ENCODE measurements around the gene MX2.
A peak's percentile ranks its signal among the peaks of the same experiment; 100 is the strongest.

Gene MX2

GRCh38 chr21:41429925-41430491, 68.2 kb downstream of the MX2 start:
- Mint-ChIP-seq H3K4me3 (no peak overlapping the region), H3K27me3 (no peaks in the 10 kb centered on the region), H3K27ac (ENCODE audit: low read depth) (no peak overlapping the region), H3K9me3 (no peaks in the 10 kb centered on the region), H3K4me1 (peaks cover 22% of the 10 kb centered on the region), H3K36me3 (ENCODE audit: insufficient read depth) (peaks cover 23% of the 10 kb centered on the region)
- no peak for ATAC-seq (replicated peaks; ENCODE audit: extremely low read depth, poor library complexity, severe bottlenecking)
- no peak for DNase-seq (ENCODE audit: low spot score in 2 of 2)

- peaks cover 28% of the 10 kb centered on the region for H3K4me1 Mint-ChIP-seq
- no peak overlapping the region for H3K27ac Mint-ChIP-seq (ENCODE audit: low read depth)
- no peak for DNase-seq (ENCODE audit: low spot score in 2 of 2)
- no peaks in the 10 kb centered on the region for H3K9me3 Mint-ChIP-seq
- no peak overlapping the region for H3K4me3 Mint-ChIP-seq
- no peaks in the 10 kb centered on the region for H3K27me3 Mint-ChIP-seq
- H3K36me3 Mint-ChIP-seq (ENCODE audit: insufficient read depth), result peaks cover 32% of the 10 kb centered on the region
- ATAC-seq (replicated peaks; ENCODE audit: extremely low read depth, poor library complexity, severe bottlenecking), result no peak
These were observed 70.1 kb downstream of the MX2 start for GRCh38 chr21:41431788-41432548.

GRCh38 chr21:41432562-41433460, 71.0 kb downstream of the MX2 start:
- H3K27me3 Mint-ChIP-seq, result no peaks in the 10 kb centered on the region
- DNase-seq (ENCODE audit: low spot score in 2 of 2) (no peak), ATAC-seq (replicated peaks; ENCODE audit: extremely low read depth, poor library complexity, severe bottlenecking) (no peak)
- H3K9me3 Mint-ChIP-seq, result no peaks in the 10 kb centered on the region
- peaks cover 32% of the 10 kb centered on the region for H3K36me3 Mint-ChIP-seq (ENCODE audit: insufficient read depth)
- no peak overlapping the region for H3K4me3 Mint-ChIP-seq
- peaks cover 28% of the 10 kb centered on the region for H3K4me1 Mint-ChIP-seq
- no peak overlapping the region for H3K27ac Mint-ChIP-seq (ENCODE audit: low read depth)

GRCh38 chr21:41433566-41433965, 71.7 kb downstream of the MX2 start:
- peaks cover 22% of the 10 kb centered on the region for H3K4me1 Mint-ChIP-seq
- DNase-seq (ENCODE audit: low spot score in 2 of 2), result no peak
- peaks cover 38% of the 10 kb centered on the region for H3K36me3 Mint-ChIP-seq (ENCODE audit: insufficient read depth)
- H3K27me3 Mint-ChIP-seq, result no peaks in the 10 kb centered on the region
- H3K27ac Mint-ChIP-seq (ENCODE audit: low read depth), result no peak overlapping the region
- no peak for ATAC-seq (replicated peaks; ENCODE audit: extremely low read depth, poor library complexity, severe bottlenecking)
- no peak overlapping the region for H3K4me3 Mint-ChIP-seq
- H3K9me3 Mint-ChIP-seq, result no peaks in the 10 kb centered on the region

GRCh38 chr21:41435706-41436105, 73.9 kb downstream of the MX2 start:
- H3K27me3 Mint-ChIP-seq, result no peaks in the 10 kb centered on the region
- H3K4me1 Mint-ChIP-seq, result peaks cover 15% of the 10 kb centered on the region
- no peaks in the 10 kb centered on the region for H3K9me3 Mint-ChIP-seq
- peaks cover 46% of the 10 kb centered on the region for H3K36me3 Mint-ChIP-seq (ENCODE audit: insufficient read depth)
- DNase-seq (ENCODE audit: low spot score in 2 of 2) (peak in 1 of 2 donors; percentile 1), ATAC-seq (replicated peaks; ENCODE audit: extremely low read depth, poor library complexity, severe bottlenecking) (no peak)
- no peak overlapping the region for H3K4me3 Mint-ChIP-seq
- no peak overlapping the region for H3K27ac Mint-ChIP-seq (ENCODE audit: low read depth)

- Mint-ChIP-seq H3K9me3 (no peaks in the 10 kb centered on the region), H3K4me1 (peaks cover 15% of the 10 kb centered on the region), H3K36me3 (ENCODE audit: insufficient read depth) (peaks cover 53% of the 10 kb centered on the region), H3K27me3 (no peaks in the 10 kb centered on the region), H3K27ac (ENCODE audit: low read depth) (no peak overlapping the region), H3K4me3 (no peak overlapping the region)
- DNase-seq (ENCODE audit: low spot score in 2 of 2) (no peak), ATAC-seq (replicated peaks; ENCODE audit: extremely low read depth, poor library complexity, severe bottlenecking) (no peak)
These were observed 75.9 kb downstream of the MX2 start for GRCh38 chr21:41437729-41438128.

- Mint-ChIP-seq H3K9me3 (no peaks in the 10 kb centered on the region), H3K36me3 (ENCODE audit: insufficient read depth) (peaks cover 55% of the 10 kb centered on the region), H3K27me3 (no peaks in the 10 kb centered on the region), H3K4me3 (no peak overlapping the region), H3K27ac (ENCODE audit: low read depth) (no peak overlapping the region), H3K4me1 (peaks cover 6% of the 10 kb centered on the region)
- DNase-seq (ENCODE audit: low spot score in 2 of 2) (no peak), ATAC-seq (replicated peaks; ENCODE audit: extremely low read depth, poor library complexity, severe bottlenecking) (no peak)
These were observed 76.7 kb downstream of the MX2 start for GRCh38 chr21:41438425-41439113.

- Mint-ChIP-seq H3K4me1 (peaks cover 6% of the 10 kb centered on the region), H3K27ac (ENCODE audit: low read depth) (no peak overlapping the region), H3K36me3 (ENCODE audit: insufficient read depth) (peaks cover 56% of the 10 kb centered on the region), H3K27me3 (no peaks in the 10 kb centered on the region), H3K9me3 (no peaks in the 10 kb centered on the region), H3K4me3 (no peak overlapping the region)
- no peak for ATAC-seq (replicated peaks; ENCODE audit: extremely low read depth, poor library complexity, severe bottlenecking)
- DNase-seq (ENCODE audit: low spot score in 2 of 2), result no peak
These were observed 77.4 kb downstream of the MX2 start for GRCh38 chr21:41439248-41439647.

GRCh38 chr21:41441546-41441945, 79.7 kb downstream of the MX2 start:
- Mint-ChIP-seq H3K4me3 (no peak overlapping the region), H3K36me3 (ENCODE audit: insufficient read depth) (peaks cover 50% of the 10 kb centered on the region), H3K4me1 (peaks cover under 1% of the 10 kb centered on the region), H3K27ac (ENCODE audit: low read depth) (no peak overlapping the region), H3K9me3 (no peaks in the 10 kb centered on the region), H3K27me3 (no peaks in the 10 kb centered on the region)
- ATAC-seq (replicated peaks; ENCODE audit: extremely low read depth, poor library complexity, severe bottlenecking) (no peak), DNase-seq (ENCODE audit: low spot score in 2 of 2) (no peak)

GRCh38 chr21:41442481-41443186, 80.8 kb downstream of the MX2 start:
- Mint-ChIP-seq H3K9me3 (no peaks in the 10 kb centered on the region), H3K4me1 (no peaks in the 10 kb centered on the region), H3K27ac (ENCODE audit: low read depth) (no peak overlapping the region), H3K36me3 (ENCODE audit: insufficient read depth) (peaks cover 51% of the 10 kb centered on the region), H3K4me3 (no peak overlapping the region), H3K27me3 (no peaks in the 10 kb centered on the region)
- ATAC-seq (replicated peaks; ENCODE audit: extremely low read depth, poor library complexity, severe bottlenecking) (no peak), DNase-seq (ENCODE audit: low spot score in 2 of 2) (no peak)

- Mint-ChIP-seq H3K36me3 (ENCODE audit: insufficient read depth) (peaks cover 48% of the 10 kb centered on the region), H3K27ac (ENCODE audit: low read depth) (no peak overlapping the region), H3K27me3 (no peaks in the 10 kb centered on the region), H3K4me1 (no peaks in the 10 kb centered on the region), H3K4me3 (no peak overlapping the region), H3K9me3 (no peaks in the 10 kb centered on the region)
- ATAC-seq (replicated peaks; ENCODE audit: extremely low read depth, poor library complexity, severe bottlenecking) (no peak), DNase-seq (ENCODE audit: low spot score in 2 of 2) (no peak)
These were observed 81.7 kb downstream of the MX2 start for GRCh38 chr21:41443562-41443961.

Data from central memory CD8-positive, alpha-beta T cell (primary cell).